Activated CD4-positive, alpha-beta T cell treated with anti-CD3 and anti-CD28 coated beads, Interleukin-2, amount 50 U/mL, for 16 hours (primary cell): Measurements from ENCODE around the gene GNG8.
"Not testable (repeated sequence)": the region's sequence is repeated elsewhere in the genome, so short reads cannot be mapped to it uniquely, and the experiment has no call there.

Experiments used
- DNase-seq: peaks from one replicate; pipeline ENCODE4 v3.0.0-alpha.2; 2020

Gene GNG8

DNA sequence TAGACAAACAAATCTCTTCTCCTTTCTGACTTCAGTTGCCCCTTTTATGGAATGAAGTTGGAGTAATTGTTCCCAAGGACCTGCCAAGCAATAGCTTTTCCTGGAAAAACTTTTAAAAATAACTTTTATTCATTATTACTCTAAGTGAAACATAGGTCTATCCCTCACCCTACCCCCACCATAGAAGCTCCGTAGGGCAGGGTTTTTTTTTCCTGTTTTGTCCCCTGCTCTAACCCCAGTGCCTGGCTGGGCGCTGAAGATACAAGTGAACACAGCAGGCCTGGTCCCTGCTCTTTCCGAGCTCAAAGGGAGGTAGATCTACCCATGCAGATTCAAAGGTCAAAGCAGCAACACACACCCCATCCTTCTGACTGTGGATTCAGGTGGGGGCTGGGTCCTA lies 8.7 kb upstream of the GNG8 start:
- DNase-seq: no peak

DNA sequence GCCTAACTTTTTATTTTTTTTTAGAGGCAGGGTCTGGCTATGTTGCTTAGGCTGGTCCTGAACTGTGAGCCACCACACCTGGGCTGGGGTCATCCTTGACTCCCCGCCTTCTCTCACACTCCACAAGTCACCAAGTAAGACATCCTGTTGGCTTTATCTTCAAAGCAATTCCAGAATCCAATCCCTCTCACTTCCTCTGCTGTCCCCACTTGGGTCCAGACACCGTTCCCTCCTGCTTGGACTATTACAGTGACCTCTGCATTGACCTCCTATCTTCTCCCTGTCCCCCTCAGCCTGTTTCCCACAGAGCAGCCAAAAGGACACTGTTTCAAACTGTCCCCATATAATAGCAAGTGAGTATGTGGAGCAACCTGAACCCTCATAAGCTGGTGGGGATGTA lies 4.7 kb upstream of the GNG8 start:
- DNase-seq: no peak

DNA sequence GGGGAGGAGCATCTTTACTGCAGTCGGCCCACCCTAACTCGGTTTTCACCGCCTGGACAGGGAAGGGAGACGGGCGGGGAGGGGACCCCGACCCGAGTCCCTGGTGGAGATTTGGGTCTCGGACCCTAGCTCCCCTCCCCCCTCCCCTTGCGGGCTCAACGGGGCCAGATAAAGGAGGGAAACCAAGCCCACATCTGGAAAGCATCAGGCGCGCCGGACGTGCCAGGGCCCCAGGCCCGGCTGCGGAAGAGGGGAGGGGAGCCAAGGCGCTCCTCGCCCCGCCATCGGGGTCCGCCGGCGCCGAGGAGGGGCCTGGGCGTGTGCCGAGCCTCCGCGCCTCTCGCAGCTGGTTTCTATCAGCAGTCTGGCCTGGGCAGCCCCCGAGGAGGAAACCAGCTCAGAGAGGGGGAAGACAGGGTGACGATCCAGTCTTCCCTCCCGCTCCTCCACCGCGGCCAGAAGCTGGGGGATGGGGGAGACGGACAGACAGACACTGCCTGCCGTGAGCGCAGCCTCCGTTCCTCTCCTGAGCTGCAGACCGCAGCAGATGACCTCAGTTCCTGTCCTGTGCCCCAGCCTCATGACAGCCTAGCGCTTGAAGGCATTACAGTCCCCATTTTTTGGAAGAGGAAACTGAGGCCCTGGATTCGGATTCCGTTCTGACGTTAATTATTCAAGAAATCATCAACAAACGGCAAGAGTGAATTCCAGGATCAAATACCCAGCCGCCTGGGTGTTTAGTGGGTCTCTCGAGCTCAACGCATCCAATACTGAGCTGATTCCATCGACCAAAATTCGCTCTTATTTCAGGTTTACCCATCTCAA lies 3.6 kb upstream of the GNG8 start:
- DNase-seq: peak; percentile 34

DNA sequence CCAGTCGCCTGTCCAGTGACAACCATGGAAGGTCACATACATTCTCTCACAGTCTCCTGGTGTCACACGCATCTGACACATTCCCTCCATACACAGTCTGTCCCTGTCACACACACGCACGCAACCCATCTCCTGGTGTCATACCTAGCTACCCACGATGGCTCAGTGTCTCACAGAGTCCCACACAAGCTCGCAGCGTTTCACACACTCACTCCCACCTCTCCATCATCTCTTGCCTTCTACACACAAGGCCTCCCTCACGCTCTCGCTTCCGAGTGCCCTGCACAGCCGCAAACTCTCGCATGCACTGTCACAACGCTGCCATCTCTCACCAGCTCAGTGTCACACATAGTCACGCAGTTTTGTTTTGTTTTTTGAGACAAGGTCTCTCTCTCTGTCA lies 1.2 kb upstream of the GNG8 start:
- no peak for DNase-seq

DNA sequence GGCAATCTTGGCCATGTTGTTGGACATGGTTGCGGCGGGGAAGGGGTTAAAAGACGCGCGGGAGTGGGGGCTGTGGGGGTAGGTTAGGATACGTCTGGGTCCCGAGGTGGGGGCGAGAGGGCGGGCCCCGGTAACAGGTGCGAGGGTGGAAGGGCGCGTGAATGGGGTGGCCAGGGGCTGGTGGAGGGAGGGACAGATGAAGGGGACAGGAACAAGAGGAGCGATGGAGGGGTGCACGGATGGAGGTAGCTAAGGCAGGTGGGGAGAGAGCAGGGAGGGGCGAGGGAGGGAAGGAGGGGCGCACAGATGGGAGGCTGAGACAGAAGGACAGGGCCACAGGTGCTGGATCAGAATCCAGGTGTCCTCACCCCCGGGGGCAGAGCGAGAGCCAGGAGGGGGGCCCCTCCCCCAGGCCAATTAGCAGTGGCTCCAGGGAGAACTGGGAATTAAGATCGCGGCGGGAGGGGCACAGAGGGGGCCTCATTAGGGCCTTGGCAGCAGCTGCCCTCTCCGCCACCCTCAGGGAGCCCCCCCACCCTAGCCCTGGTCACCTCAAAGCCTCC lies 1.3 kb downstream of the GNG8 start:
- no peak for DNase-seq

DNA sequence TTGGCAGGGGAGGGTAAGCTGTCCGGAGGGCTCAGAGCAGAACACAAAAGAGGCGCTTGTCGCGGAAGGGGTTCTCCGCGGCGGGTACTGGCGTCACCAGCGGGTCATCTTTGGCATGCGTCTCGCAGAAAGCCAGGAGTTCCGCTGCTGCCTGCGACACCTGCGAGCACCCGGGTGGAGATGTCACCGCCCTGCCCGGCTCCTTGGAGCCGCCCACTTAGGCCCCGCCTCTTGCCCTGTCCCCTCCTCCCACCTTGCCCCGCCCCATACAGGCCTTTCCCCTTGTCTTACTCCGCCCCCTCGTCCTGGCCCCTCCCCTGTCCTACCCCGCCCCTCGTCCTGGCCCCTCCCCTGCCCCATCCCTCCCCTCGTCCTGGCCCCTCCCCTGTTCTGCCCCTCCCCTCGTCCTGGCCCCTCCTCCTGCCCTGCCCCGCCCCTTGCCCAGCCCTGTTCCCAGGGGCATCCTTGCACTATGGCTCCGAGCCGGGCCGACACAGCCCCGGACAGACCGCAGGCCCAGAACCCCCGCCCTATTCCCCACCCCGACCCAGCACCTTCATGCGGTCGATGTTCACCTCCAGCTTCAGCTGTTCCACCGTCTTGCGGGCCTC lies 1.9 kb downstream of the GNG8 start:
- peak; percentile 96 for DNase-seq

DNA sequence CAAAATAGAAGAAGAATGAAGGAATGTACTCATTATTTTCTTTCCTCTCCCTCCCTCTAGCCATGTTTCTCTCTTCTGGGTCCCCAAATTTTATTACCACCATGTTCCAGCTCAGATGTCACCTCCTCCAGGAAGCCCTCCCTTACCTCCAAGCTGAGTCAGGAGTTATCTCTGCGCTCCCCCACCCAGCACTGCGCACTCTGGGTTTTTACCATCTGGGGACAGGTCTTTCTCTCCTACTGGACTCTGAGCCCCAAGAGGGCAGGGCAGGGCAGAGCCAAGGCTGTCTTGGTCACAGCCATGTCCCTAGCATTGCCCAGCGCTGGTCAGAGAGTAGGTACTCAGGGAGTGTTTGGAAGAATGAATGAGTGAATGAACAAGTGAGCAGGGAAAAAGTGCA lies 2.9 kb downstream of the GNG8 start:
- no peak for DNase-seq

DNA sequence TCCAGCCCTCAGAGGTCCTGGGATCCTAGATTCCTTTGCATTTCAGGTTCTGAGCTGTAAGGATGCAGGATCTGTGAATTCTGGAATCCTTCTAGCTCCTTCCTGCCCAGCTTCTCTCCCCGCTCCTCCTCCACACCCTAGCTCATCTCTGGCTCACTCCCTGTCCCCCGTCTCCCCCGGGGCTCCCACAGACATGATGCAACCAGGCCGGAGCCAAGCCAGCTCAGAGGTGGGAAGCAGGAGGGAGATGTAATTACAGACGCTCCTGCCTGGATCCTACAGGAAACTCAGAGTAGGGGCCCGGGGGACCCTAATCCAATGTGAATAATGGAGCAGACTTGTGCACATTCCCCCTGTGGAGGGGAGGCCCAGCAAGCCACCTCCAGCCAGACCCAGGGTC lies 4.5 kb downstream of the GNG8 start:
- no peak for DNase-seq

DNA sequence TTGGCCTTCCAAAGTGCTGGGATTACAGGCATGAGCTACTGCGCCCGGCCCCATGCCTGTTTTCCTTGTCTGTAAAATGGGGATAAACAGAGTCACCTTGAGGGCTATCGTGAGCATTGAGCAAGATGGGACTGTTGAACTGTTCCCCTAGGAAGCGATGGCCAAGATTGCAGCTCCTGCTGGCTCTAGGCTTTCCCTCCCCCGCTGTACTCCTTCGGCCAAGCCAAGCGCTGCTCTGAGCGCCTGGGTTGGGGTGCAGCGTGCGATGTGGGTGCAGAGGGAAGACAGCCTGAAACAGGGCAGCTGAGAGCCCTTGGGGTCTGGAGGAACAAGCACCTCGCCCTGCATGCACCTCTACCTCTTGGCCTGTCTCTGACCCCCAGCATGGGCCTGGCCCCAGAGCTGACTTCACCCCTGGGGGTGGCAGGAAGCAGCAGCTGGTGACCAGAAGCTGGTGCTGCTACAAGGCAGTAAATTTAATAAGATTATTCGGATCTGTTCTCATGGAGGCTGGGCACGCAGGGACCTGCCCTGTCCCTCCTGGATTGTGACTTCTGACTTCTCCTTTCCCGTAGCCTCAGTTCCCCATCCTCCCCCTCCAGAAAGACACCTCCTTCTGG lies 5.3 kb downstream of the GNG8 start:
- no peak for DNase-seq

DNA sequence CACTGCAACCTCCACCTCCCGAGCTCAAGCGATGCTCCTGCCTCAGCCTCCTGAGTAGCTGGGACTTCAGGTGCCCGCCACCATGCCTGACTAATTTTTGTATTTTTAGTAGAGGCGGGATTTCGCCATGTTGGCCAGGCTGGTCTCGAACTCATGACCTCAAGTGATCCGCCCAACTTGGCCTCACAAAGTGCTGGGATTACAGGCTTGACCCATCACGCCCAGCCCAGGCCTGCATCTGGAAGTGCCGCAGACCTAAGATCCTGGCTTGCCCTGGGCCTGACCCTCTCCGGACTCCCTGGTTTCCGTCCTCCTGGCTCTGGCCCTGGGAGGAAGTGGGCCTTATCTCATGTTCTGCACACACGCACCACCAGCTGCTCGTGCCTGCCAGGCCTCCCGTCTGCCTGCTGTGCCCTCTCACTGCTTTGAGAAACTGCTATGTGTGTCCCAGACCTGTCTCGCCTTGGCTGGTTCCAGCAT lies 6.4 kb downstream of the GNG8 start:
- DNase-seq: no peak

DNA sequence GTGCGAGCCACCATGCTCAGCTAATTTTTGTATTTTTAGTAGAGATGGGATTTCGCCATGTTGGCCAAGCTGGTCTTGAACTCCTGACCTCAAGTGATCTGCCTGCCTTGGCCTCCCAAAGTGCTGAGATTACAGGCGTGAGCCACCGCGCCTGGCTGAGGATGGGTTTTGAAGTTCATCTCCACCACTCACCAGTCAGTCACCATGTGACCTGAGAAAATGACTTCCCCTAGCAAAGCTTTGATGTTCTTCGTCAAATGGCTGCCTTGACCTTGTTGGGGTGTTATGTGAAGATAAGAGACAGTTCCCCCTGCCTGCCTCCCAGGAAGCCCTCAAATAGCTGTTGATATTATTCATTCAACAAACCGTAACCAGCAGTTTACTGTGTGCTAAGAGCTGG lies 7.0 kb downstream of the GNG8 start:
- DNase-seq: not testable (repeated sequence)

DNA sequence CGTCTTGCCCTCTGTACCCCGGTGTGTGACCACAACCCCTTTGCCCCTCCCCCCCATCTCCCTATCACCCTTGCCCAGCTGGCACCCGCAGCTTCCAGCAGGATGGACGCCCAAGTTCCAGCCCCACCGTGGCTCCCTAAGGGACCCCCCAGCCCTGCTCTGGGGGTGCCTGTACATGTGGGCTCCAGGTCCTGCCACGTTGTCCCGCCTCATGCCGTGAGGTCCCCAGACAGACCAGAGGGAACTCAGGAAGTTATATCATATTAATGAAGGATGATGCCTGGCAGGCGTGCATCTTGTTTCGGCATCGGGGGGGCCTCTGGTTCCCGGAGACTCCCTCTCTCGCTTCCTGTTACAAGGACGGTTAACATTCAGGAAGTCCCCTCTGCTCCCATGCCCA lies 9.6 kb downstream of the GNG8 start:
- DNase-seq: no peak

DNA sequence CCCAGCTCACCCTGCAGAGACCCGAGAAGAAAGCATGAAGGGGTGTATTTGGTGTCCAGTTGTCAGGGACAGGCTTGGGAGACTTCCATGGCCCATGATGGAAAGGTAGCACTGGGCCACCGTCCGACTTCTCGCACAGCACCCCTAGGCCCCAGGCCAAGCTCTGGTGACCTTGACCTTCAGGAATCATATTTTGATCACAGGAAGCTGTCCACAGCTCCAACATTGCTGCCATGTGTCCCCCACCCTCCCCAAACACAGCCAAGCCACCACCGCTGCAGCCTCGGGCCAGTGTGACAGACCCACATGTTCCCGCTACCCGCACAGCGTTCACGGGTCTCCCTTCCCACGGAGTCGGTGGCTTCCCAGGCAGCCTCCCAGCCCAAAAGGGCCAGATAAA lies 10.3 kb downstream of the GNG8 start:
- DNase-seq: no peak

DNA sequence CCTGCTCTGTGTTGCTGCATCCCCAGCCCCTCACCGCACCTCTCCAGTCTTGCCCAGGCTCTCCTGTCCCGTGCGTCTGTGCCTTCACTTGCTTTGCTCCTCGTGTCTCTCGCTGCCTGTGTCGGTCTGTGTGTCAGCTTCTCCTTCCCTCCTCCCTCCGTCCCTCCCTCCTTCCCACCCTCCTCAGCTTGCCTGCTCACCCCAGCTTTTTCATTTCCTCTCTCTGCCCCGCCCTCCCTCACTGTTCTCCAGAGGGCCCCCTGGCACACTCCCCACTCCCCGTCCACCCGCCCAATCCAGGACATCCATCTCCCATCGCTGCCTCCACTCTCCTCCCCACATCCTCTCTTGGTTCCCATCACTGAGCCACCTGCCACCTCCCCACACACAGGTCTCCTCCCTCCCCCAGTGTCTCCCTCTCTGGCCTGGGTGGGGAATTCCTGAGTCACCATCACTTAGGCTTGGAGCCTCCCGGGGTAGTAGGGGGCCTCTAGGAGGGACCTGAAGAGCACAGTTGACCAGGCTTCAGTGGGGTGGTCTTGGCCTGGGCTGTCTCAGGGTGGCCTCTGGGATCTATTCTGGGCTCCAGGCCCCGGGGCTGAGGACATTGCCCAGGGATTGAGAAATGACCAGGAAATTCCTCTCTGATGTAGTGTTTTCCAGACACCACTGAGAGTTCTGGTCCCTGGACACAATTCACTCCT lies 10.9 kb downstream of the GNG8 start, which contains the start of gene PTGIR:
TSS of gene PTGIR (minus strand) at position 132 of the 704 bp plus-strand sequence. CDS start 864 bp downstream, outside the sequence.
- no peak for DNase-seq

DNA sequence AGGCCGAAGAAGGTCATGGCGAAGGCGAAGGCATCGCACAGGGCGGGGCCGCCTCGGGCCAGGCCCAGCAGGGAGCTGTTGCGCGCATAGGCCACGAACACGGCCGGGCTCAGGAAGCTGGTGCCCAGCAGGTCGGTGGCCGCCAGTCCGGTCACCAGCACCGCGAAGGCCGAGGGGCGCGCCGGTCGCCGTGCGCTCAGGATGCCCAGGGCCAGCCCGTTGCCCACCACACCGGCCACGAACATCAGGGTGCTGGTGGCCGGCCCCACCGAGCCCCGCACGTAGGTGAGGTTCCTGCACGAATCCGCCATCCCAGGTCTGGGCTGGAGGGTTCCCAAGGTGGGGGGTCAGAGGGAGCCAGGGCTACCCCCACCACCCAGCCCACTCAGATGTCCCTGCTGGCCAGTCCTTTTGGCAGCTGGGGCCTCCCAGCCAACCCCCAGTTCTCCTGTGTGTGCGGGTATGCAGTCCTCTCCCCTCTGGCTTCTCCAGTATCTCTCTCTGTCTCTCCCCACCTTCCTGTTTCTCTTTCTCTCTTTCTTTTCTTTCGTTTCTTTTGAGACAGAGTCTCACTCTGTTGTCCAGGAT lies 12.0 kb downstream of the GNG8 start:
- no peak for DNase-seq

DNA sequence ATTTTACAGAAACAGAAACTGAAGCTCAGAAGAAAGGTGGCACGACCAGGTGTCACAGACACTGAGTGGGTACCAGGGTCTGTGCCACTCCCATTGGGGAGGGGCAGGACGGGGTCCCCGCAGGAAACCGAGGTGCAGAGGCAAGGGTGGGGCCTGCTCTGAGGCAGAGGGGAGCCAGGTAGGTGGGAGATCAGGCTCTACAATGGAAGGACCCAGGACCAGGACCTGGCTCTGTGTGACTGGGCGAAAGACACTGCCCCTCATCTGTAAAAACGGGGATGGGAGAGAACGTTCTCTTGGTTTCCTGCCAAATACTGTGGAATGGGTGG lies 13.9 kb downstream of the GNG8 start:
- no peak for DNase-seq

DNA sequence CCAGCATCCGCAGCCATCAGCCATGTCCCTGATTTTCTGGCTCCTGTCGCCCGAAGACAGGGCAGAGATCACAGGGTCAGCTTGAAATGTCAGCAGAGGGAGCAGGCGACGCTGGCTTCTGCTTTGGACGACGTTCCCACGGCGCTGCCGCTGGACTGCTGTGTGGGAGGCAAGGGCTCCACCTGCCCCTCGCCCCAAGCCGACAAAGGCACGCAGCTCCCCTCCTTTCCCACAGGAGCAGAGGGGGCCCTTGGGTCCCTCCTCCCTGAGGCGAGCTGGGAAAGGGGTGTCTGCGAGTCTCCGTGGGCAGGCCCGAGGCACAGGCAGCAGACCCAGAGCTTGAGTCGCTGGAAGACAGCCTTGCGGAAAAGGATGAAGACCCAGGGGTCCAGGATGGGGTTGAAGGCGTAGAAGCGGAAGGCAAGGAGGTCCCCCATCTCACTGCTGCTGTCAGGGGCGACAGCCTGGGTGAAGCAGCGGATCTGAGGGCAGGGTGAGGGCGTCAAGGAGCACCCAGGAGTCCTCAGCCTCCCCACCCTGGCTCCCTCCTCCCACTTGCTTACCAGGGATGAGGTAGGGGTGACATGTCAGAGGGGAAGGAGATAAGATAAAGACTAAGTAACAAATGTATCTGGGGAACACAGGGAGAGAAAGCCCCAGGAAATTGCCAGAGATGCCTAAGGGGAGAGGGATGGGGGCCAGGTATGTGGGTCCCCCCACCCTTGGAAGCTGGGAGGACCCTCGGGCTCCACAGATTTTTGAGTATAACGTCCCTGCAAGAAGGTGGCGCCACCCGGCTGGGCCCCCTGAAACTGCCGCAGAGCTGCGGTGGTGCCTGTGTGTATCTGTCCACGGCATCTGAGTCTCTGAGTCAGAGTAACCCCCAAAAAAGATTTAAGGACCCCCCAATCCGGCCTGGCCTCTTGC lies 14.5 kb downstream of the GNG8 start:
- DNase-seq: no peak

DNA sequence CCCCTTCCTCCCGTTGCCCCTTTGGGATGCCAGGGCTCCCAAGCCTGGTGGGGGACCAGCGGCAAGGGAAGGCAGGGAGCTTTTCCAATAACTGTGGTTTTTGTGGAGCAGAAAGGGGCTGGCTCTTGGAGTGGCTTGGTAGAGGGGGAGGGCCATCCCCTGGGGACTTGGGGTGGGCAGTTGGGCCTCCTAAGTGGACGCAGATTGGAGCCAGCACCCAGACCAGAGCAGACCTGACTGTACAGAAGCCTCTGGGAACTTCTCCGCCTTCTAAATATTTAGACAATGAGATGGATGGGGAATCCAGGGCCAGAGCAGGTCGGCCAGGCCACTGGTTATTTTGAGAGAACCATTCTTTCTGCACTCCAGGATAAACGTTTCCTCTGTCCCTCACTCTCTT lies 15.3 kb downstream of the GNG8 start:
- no peak for DNase-seq

DNA sequence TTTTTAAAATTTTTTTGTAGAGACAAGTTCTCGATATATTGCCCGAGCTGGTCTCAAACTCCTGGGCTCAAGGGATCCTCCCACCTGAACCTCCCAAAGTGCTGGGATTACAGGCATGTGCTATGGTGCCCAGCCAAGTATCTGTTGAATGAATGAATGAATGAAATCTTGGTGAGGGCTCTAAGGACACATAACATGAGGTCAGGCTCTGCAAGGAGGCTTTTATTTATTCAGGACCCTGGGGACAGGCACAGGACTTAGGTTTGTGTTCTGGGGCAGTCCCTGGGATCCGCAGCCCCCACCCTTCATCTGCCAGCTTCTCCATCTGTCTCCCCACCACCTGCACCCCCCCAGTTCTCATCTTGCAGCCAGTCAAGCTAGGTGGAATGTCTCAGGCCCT lies 15.7 kb downstream of the GNG8 start:
- DNase-seq: no peak

DNA sequence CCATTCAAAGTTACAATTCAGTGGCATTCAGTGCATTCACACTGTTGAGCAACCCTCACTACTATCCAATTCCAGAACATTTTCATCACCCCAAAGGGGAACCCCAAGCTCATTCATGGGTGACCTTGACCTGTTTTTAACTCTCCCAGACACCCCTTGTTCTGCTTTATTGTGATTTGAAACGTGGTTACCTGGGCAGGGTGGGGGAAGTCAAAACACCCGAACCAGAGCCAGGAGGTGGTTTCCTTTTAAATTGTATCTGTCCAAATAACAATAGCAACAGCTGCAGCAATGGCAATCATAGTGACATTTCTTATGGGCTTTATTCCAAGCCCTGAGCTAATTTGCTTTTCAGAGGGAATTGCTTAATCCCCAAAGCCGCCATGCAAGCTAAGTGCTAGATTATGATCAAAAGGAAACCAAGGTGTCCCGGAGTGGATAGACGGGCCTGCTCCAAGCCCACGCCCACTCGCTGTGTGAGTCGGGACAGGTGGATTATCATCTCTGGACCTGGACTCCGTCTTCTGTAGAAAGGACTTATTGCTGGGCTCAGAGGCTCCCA lies 17.3 kb downstream of the GNG8 start:
- DNase-seq: no peak

DNA sequence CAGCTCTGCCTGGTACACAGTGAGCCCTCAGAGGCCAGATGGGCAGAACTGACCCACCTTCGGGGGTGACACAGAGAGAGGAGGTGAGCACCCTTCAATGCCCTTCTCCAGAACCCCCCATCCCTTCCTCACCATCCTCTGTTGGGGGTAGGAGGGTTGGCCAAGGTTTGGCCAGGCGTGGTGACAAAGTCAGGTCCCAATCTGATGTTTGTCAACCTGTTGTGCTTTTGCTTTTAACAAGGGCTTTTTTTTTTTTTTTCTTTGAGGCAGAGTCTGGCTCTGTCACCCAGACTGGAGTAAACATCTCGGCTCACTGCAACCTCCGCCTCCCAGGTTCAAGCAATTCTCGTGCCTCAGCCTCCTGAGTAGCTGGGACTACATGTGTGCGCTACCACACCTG lies 18.4 kb downstream of the GNG8 start:
- no peak for DNase-seq
